ENCODE data around the gene CDC5L. TPM values are rescaled to one million over a fixed set of nuclear protein-coding genes. Genes with fewer than 3 reads are reported as not detected.

The CDC5L gene
- total and polyA plus RNA-seq, 8 donors: 2.9 to 11.4 (median 7.5) TPM

DNA sequence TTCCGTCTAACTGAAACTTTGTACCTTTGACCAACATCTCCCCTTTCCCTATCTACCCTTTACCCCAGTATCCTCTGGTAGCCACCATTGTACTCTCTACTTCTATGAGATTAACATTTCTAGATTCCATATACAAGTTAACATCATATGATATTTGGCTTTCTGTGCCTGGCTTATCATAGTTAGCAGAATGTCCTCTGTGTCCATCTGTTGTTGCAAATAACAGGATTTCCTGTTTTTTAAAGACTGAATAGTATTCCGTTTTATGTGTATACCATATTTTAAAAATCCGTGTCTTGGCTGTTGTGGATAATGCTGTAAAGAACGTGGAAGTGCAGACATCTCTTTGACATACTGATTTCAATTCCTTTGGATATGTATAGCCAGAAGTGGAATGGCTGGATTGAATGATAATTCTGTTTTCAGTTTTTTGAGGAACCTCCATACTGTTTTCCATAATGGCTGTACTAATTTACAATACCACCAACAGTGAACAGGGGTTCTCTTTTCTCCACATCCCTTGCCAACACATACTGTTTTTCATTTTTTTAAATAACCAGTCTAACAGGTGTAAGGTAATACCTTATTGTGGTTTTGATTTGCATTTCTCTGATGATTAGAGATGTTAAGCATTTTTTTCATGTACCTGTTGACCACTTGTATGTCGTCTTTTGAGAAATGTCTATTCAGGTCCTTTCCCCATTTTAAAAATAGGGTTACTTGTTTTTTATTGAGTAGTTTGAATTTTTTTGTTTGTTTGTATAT is 53.8 kb downstream of the CDC5L start:
- 96 to 97% methylated on average over 5 of the region's 5 CpGs for WGBS, 2 donors
- H3K27ac ChIP-seq: no peak overlapping the region
- TF ChIP-seq, protein P1, sequence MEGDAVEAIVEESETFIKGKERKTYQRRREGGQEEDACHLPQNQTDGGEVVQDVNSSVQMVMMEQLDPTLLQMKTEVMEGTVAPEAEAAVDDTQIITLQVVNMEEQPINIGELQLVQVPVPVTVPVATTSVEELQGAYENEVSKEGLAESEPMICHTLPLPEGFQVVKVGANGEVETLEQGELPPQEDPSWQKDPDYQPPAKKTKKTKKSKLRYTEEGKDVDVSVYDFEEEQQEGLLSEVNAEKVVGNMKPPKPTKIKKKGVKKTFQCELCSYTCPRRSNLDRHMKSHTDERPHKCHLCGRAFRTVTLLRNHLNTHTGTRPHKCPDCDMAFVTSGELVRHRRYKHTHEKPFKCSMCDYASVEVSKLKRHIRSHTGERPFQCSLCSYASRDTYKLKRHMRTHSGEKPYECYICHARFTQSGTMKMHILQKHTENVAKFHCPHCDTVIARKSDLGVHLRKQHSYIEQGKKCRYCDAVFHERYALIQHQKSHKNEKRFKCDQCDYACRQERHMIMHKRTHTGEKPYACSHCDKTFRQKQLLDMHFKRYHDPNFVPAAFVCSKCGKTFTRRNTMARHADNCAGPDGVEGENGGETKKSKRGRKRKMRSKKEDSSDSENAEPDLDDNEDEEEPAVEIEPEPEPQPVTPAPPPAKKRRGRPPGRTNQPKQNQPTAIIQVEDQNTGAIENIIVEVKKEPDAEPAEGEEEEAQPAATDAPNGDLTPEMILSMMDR (IDR thresholded peaks at IDR 0.05): no peak

DNA sequence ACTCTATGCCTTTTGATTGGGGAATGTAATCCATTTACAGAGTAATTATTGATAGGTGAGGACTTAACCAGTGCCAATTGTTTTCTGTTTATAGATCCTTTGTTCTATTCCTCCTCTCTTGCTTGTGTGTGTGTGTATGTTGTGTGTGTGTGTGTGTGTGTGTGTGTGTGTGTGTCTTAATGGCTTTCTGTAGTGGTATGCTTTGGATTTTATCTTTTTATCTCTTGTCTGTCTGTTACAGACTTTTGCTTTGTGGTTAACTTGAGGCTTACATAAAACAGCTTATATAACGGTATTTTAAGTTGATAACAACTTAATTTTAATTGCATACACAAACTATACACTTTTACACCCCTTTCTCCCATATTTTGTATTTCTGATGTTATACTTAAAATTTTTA is 54.7 kb downstream of the CDC5L start:
- intact Hi-C loops (cut with DNase I): no loop called here
- FAIRE-seq: no peak
- Histone ChIP-seq H3K27ac (no peak overlapping the region), H3K27me3 (no peaks in the 10 kb centered on the region), H3K4me3 (no peak overlapping the region), H3K36me3 (no peaks in the 10 kb centered on the region), H3K4me1 (peaks cover 14 to 21% (median 16%) of the 10 kb centered on the region in 3 donors), H3K9me3 (no peaks in the 10 kb centered on the region)
- DNase-seq: no peak
- TF ChIP-seq, protein P1 (IDR thresholded peaks at IDR 0.05): no peak
- no peak for ATAC-seq
- 96 to 97% methylated on average over 1 of the region's 1 CpG for WGBS, 2 donors

More for the DNA sequence above, 53.8 kb downstream of the CDC5L start:
- H3K4me1 ChIP-seq: peaks cover 9 to 14% (median 9%) of the 10 kb centered on the region in 3 donors
- intact Hi-C loops (cut with DNase I): no loop called here
- no peak overlapping the region for H3K4me3 ChIP-seq
- no peaks in the 10 kb centered on the region for H3K27me3 ChIP-seq
- FAIRE-seq (no peak), ATAC-seq (no peak), DNase-seq (no peak)
- no peaks in the 10 kb centered on the region for H3K36me3 ChIP-seq
- no peaks in the 10 kb centered on the region for H3K9me3 ChIP-seq

DNA sequence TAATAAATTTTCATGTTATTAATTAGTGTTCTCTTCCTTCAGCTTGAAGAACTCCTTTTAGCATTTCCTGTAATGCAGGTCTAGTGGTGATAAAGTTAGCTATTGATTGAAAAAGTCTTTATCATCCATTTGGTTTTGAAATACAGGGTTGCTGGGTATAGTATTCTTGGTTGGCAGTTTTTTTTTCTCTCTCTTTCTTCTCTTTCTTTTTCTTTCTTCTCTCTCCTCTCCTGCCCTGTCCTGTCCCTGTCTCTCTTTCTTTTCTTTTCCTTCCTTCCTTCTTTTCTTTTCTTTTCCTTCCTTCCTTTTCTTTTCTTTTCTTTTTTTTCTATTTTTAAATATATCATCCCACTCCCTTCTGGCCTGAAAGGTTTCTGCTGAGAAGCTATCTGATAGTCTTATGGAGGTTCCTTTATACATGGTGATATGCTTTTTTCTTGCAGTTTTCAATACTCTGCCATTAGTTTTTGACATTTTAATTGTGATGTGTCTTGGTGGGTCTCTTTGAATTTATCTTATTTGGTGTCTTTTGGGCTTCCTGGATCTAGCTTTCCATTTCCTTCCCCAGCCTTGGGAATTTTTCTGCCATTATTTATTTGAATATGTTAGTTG is 55.4 kb downstream of the CDC5L start:
- Histone ChIP-seq H3K9me3 (no peaks in the 10 kb centered on the region), H3K27me3 (no peaks in the 10 kb centered on the region), H3K4me3 (no peak overlapping the region), H3K4me1 (peaks cover 16 to 28% (median 19%) of the 10 kb centered on the region in 3 donors), H3K27ac (no peak overlapping the region), H3K36me3 (no peaks in the 10 kb centered on the region)
- intact Hi-C loops (cut with DNase I): no loop called here
- ATAC-seq (no peak), FAIRE-seq (no peak), DNase-seq (no peak)
- TF ChIP-seq, protein P1 (IDR thresholded peaks at IDR 0.05): no peak

DNA sequence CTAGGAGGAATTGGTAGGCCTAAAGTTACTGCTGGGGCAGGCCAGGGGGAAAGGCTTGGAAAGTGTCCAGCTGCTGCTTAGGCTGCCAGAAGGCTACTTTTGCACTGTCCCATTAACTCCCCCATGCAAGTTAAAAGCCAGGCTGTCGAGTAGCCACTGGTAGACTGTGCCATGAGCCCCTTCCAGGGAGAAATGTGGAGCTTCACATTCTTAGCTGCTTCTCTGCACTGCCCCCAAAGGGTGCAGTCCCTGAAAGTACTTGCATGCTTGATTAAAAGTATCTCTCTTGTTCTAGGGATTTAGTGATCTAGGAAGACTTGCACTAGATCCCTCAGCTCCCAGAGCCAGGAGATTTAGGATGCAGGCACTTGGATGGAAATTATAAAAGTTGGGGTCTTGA is 57.3 kb downstream of the CDC5L start:
- FAIRE-seq (no peak), ATAC-seq (no peak), DNase-seq (no peak)
- WGBS, 2 donors: 69 to 83% methylated on average over 1 of the region's 1 CpG
- H3K9me3 ChIP-seq: no peaks in the 10 kb centered on the region
- intact Hi-C loops (cut with DNase I): no loop called here
- H3K27ac ChIP-seq: no peak overlapping the region
- H3K4me3 ChIP-seq: no peak overlapping the region
- H3K36me3 ChIP-seq: no peaks in the 10 kb centered on the region
- peaks cover 16 to 29% (median 19%) of the 10 kb centered on the region in 3 donors for H3K4me1 ChIP-seq
- TF ChIP-seq, protein P1 (IDR thresholded peaks at IDR 0.05): no peak
- H3K27me3 ChIP-seq: no peaks in the 10 kb centered on the region
